K562 (cell line): Measurements from ENCODE around the gene ZC3H12A. TPM values are rescaled to one million over a fixed set of nuclear protein-coding genes. Genes with fewer than 3 reads are reported as not detected.

ENCODE experiments used
- ATAC-seq: fragments of 200-7000 bp; cut with Tn5 transposase; 3 replicates; pipeline ENCODE4 v1.9.1; 2020; ENCODE audit warnings: moderate library complexity
- BruUV-seq: library from RNA; stranded (reverse); fragments of 400-500 nt; replicated peaks from 2 replicates; lab custom pipeline; 2021; lab: Mats Ljungman, UMichigan
- CTCF ChIA-PET: fragments of 300-600 bp; formaldehyde crosslinking; extraction: SDS; loops from one replicate; lab custom pipeline; 2021; ENCODE audit warnings: low intra/inter-chr PET ratio; lab: Yijun Ruan, JAX
- POLR2A ChIA-PET: fragments of 300-600, 350-650 bp; sonication (Branson Sonifier 250); formaldehyde crosslinking; extraction: SDS; loops from one replicate; lab custom pipeline; 2021; ENCODE audit warnings: antibody characterized with exemption, inconsistent platforms; lab: Yijun Ruan, JAX
- DNase-seq, 4 experiments: peaks; one replicate each; pipeline versions ENCODE4 v3.0.0 to v3.0.0-alpha.2; 2011 to 2018; ENCODE audit warnings: low spot score in 3 of 4, mixed read lengths in 3 of 4; ENCODE audit errors: extremely low read depth in 1 of 4
- FAIRE-seq: peaks from 2 replicates; lab custom pipeline; 2011; peaks lifted over from hg19 to GRCh38; lab: Jason Lieb, UNC
- H2AFZ ChIP-seq: 2 replicates; pipeline ENCODE4 v1.6.0; 2011; ENCODE audit warnings: low read depth, low read length, control low read depth, inconsistent platforms
- H3K27ac ChIP-seq: fragments of 200-600 bp; 3 replicates; pipeline ENCODE4 v1.8.0; 2011; ENCODE audit warnings: low read depth, mild to moderate bottlenecking, control low read depth, inconsistent platforms, low read length, moderate library complexity, mixed read lengths; ENCODE audit errors: extremely low read depth
- H3K27me3 ChIP-seq, 2 experiments: fragments of 300-600 bp in 1 of 2; 2 replicates in 1 of 2; 3 replicates in 1 of 2; pipeline versions ENCODE4 v1.6.0 to v1.8.0; 2011; ENCODE audit warnings: inconsistent platforms in 2 of 2, low read length in 2 of 2, mild to moderate bottlenecking in 1 of 2, mixed read lengths in 1 of 2, moderate library complexity in 1 of 2; ENCODE audit not compliant: control insufficient read depth in 2 of 2, insufficient read depth in 2 of 2
- H3K36me3 ChIP-seq: fragments of 300-600 bp; 3 replicates; pipeline ENCODE4 v1.8.0; 2011; ENCODE audit warnings: mild to moderate bottlenecking, low read length, inconsistent platforms; ENCODE audit not compliant: control insufficient read depth, insufficient read depth
- H3K4me1 ChIP-seq, 2 experiments: fragments of 200-600 bp in 1 of 2; replicated peaks in 1 of 2; 2 replicates in 1 of 2; 3 replicates in 1 of 2; pipeline versions ENCODE4 v1.5.1 to v1.8.0; 2011; ENCODE audit warnings: inconsistent platforms in 2 of 2, low read length in 2 of 2, mild to moderate bottlenecking in 1 of 2, mixed read lengths in 1 of 2, moderate library complexity in 1 of 2; ENCODE audit not compliant: control insufficient read depth in 2 of 2, insufficient read depth in 2 of 2
- H3K4me2 ChIP-seq: 2 replicates; pipeline ENCODE4 v1.6.1; 2011; ENCODE audit warnings: low read length, control low read depth, inconsistent platforms, mixed read lengths; ENCODE audit not compliant: insufficient read depth
- H3K4me3 ChIP-seq: fragments of 200-600 bp; sonication (generic), shearing (Covaris generic); 2 replicates; pipeline ENCODE4 v1.5.1; 2016; ENCODE audit warnings: control low read depth, inconsistent platforms
- H3K79me2 ChIP-seq: fragments of 200-600 bp; 3 replicates; pipeline ENCODE4 v1.8.0; 2011; ENCODE audit warnings: low read length, inconsistent platforms; ENCODE audit not compliant: control insufficient read depth, insufficient read depth
- H3K9ac ChIP-seq, 2 experiments: 2 replicates each; pipeline versions ENCODE4 v1.6.0 to v1.6.1; 2011; ENCODE audit warnings: low read depth in 2 of 2, low read length in 2 of 2, control low read depth in 1 of 2, inconsistent platforms in 1 of 2, mild to moderate bottlenecking in 1 of 2, mixed read lengths in 1 of 2; ENCODE audit not compliant: insufficient read depth in 1 of 2
- H3K9me1 ChIP-seq: one replicate; pipeline ENCODE4 v1.6.0; 2011; ENCODE audit warnings: inconsistent platforms, mild to moderate bottlenecking, low read length, moderate library complexity; ENCODE audit not compliant: control insufficient read depth, insufficient read depth
- H3K9me3 ChIP-seq: replicated peaks from 2 replicates; pipeline ENCODE4 v1.5.1; 2011; ENCODE audit warnings: low read depth, low read length, inconsistent platforms; ENCODE audit not compliant: control insufficient read depth, insufficient read depth
- H4K20me1 ChIP-seq: replicated peaks from 2 replicates; pipeline ENCODE4 v1.6.1; 2011; ENCODE audit warnings: low read length, inconsistent platforms, mixed read lengths; ENCODE audit not compliant: control insufficient read depth, insufficient read depth
- BACH1 ChIP-seq: fragments of 200-800 bp; sonication (Bioruptor generic); IDR thresholded peaks from 2 replicates; pipeline ENCODE4 v1.6.1; 2016; ENCODE audit warnings: missing genetic modification characterization, missing compliant biosample characterization
- BRCA1 ChIP-seq, 2 experiments: fragments of 450-650 bp in 1 of 2; sonication (generic) in 1 of 2; formaldehyde crosslinking in 1 of 2; IDR thresholded peaks; 2 replicates each; pipeline versions ENCODE4 v1.5.0 to v1.6.1; 2017 to 2020; ENCODE audit warnings: mild to moderate bottlenecking in 1 of 2, missing genetic modification reagents in 1 of 2
- MCM7 ChIP-seq, 2 experiments: fragments of 450-650 bp; IDR thresholded peaks; 2 replicates each; pipeline ENCODE4 v1.6.1; 2016 to 2018
- MYC ChIP-seq, 2 experiments: fragments of 250-450 bp in 1 of 2; sonication (Bioruptor Pico) in 1 of 2; IDR thresholded peaks; 2 replicates each; pipeline versions ENCODE4 v1.5.1 to v1.6.1; 2012 to 2021; ENCODE audit warnings: low read depth in 2 of 2, borderline replicate concordance in 1 of 2, improper control_type of control experiment in 1 of 2, low read length in 1 of 2, mild to moderate bottlenecking in 1 of 2, moderate library complexity in 1 of 2
- RAD51 ChIP-seq: fragments of 450-650 bp; IDR thresholded peaks from 2 replicates; pipeline ENCODE4 v1.7.1; 2016; ENCODE audit warnings: low read depth, mild to moderate bottlenecking, borderline replicate concordance
- SPI1 ChIP-seq: IDR thresholded peaks from 2 replicates; pipeline ENCODE4 v1.6.1; 2011; ENCODE audit warnings: low read depth, low read length, control low read depth, borderline replicate concordance
- TRIM24 ChIP-seq, 2 experiments: fragments of 450-650 bp; IDR thresholded peaks; 2 replicates each; pipeline ENCODE4 v1.6.1; 2016
- TRIM25 ChIP-seq: fragments of 450-650 bp; IDR thresholded peaks from 2 replicates; pipeline ENCODE4 v1.7.0; 2016; ENCODE audit warnings: borderline replicate concordance
- WGBS: fragments of 100-300 bp; shearing (Covaris generic); methylation state at CpG from one replicate; pipeline ENCODE4 v1.1.6; 2016; ENCODE audit warnings: low coverage, mixed read lengths; ENCODE audit not compliant: insufficient coverage; ENCODE audit errors: missing lambda C conversion rate; 5-methylcytosine and 5-hydroxymethylcytosine counted together
- in situ Hi-C: fragments of 300-500 bp; cut with MboI; formaldehyde crosslinking; loops from 4 replicates; pipeline ENCODE4 v1.15.0; 2018; ENCODE audit warnings: inconsistent platforms, mixed read lengths
- intact Hi-C: fragments of 100-400 bp; cut with micrococcal nuclease; formaldehyde crosslinking; loops from 2 replicates; pipeline ENCODE4 v1.14.2; 2022
- polyA plus RNA-seq, 8 experiments: library from polyadenylated mRNA; depleted of rRNA in 4 of 8; stranded (reverse) in 5 of 8; unstranded in 3 of 8; fragments of >200 nt; fragmentation: Nextera tagmentation in 2 of 8; fragmentation: Illumina TruSeq in 1 of 8; extraction: Ambion mirVana in 2 of 8; extraction: Trizol in 1 of 8; gene quantifications; 2 replicates each; pipeline versions ENCODE4 v1.2.1 to v1.2.3, GENCODE V29; 2011 to 2014; ENCODE audit warnings: inconsistent platforms in 1 of 8, missing spikeins in 1 of 8
- total RNA-seq, 7 experiments: library from RNA; depleted of rRNA in 6 of 7; stranded (reverse); fragments of >200 nt in 6 of 7; fragmentation: Illumina TruSeq in 2 of 7; extraction: Trizol in 2 of 7; gene quantifications; 2 replicates each; pipeline versions ENCODE4 v1.2.1 to v1.2.3, GENCODE V29; 2011 to 2021; ENCODE audit warnings: low replicate concordance in 1 of 7
- TF ChIP-seq, protein P1 (sequence below): sonication (generic); formaldehyde crosslinking; IDR thresholded peaks from 2 replicates; pipeline ENCODE4 v1.8.0; 2022; ENCODE audit warnings: mild to moderate bottlenecking, missing genetic modification reagents
- TF ChIP-seq, protein P2 (sequence below): fragments of 450-650 bp; formaldehyde crosslinking; IDR thresholded peaks from 2 replicates; pipeline ENCODE4 v1.4.0; 2020; ENCODE audit warnings: mild to moderate bottlenecking, moderate library complexity

Gene ZC3H12A
- total and polyA plus RNA-seq, 9 of the 15 experiments (the other 6 are each of a cell fraction or from before 2014, with no cell fraction given) = 0.14 to 9.4 (median 6.7) TPM

DNA sequence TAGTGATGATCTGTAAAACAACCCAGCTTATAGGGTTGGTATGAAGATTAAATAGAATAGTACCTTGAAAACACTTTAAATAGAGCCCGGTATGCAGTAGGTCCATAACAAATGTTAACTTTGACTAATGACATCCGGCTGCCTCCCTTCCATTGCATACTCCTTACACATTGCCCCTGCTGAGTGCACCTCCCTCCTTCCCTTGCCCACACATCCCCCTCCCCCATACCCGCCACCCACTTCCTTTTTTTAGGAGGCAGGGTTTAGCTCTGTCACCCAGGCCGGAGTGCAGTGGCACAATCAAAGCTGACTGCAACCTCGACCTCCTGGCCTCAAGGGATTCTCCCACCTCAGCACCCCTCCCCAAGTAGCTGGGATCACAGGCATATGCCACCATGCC is 24.4 kb upstream of the ZC3H12A start (continued):
- peak; percentile 90 for TF ChIP-seq SPI1

DNA sequence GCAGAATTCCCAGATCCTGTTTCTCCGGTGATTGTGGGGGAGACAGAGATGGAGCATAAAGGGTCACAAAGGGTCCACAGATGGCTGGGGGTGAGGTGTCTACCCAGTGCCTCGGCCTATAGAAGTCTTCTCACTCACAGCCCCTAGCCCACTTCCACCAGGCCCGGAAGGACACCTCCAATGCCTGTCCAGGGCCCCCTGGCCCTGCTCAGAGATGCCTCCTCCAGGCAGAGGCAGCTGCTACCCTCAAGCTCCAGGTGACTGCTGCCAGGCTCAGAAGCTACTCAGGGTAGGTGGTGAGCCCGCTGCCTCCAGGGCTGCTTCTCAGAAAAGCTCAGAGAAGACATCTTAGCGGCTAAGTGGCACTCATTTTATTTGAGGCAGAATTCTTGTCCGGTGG is 22.0 kb upstream of the ZC3H12A start:
- Histone ChIP-seq H3K27me3 (peaks cover 21 to 60% of the 10 kb centered on the region in 2 experiments), H3K4me3 (no peak overlapping the region), H3K9ac (no peak overlapping the region), H3K4me2 (no peak overlapping the region), H3K27ac (no peak overlapping the region), H2AFZ (no peak overlapping the region), H3K9me3 (no peaks in the 10 kb centered on the region), H3K36me3 (no peaks in the 10 kb centered on the region), H4K20me1 (peaks cover 10% of the 10 kb centered on the region; the same call in 1 of the 2 replicates), H3K4me1 (peaks cover 5 to 7% of the 10 kb centered on the region in 2 experiments; a peak in 4 of 5 replicates), H3K79me2 (no peaks in the 10 kb centered on the region), H3K9me1 (no peaks in the 10 kb centered on the region)
- DNase-seq (no peak), FAIRE-seq (no peak), ATAC-seq (no peak)
- ChIA-PET CTCF (interaction anchor here (3.5 kb wide), 1 partner anchor 229 kb away, joined by 53 read pairs; no protein-coding TSS in a partner anchor), POLR2A (interaction anchor here (0.6 to 1.1 kb wide), 3 partner anchors 8 to 267 kb away, joined by 3 read pairs; no protein-coding TSS in a partner anchor)
- in situ Hi-C loops (no loop called here), intact Hi-C loops (loop anchor here (10.0 kb wide), 1 partner anchor 152 kb away; no protein-coding TSS in a partner anchor)
- BruUV-seq = no TSS peak
- 13% methylated on average over 6 of the region's 6 CpGs for WGBS
- no peak for TF ChIP-seq BACH1 (tag)
- TF ChIP-seq, protein P1, sequence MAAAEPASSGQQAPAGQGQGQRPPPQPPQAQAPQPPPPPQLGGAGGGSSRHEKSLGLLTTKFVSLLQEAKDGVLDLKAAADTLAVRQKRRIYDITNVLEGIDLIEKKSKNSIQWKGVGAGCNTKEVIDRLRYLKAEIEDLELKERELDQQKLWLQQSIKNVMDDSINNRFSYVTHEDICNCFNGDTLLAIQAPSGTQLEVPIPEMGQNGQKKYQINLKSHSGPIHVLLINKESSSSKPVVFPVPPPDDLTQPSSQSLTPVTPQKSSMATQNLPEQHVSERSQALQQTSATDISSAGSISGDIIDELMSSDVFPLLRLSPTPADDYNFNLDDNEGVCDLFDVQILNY = no peak
- TF ChIP-seq BRCA1 (IDR thresholded peaks at IDR 0.05) = no peak
- TF ChIP-seq BRCA1 (CRISPR knock-in tag; IDR thresholded peaks at IDR 0.05) = no peak
- TF ChIP-seq, protein P2, sequence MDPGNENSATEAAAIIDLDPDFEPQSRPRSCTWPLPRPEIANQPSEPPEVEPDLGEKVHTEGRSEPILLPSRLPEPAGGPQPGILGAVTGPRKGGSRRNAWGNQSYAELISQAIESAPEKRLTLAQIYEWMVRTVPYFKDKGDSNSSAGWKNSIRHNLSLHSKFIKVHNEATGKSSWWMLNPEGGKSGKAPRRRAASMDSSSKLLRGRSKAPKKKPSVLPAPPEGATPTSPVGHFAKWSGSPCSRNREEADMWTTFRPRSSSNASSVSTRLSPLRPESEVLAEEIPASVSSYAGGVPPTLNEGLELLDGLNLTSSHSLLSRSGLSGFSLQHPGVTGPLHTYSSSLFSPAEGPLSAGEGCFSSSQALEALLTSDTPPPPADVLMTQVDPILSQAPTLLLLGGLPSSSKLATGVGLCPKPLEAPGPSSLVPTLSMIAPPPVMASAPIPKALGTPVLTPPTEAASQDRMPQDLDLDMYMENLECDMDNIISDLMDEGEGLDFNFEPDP = no peak
- no peak for TF ChIP-seq MYC (IDR thresholded peaks at IDR 0.05; ENCODE audit: low read depth, low read length)
- TF ChIP-seq MYC (CRISPR knock-in tag; IDR thresholded peaks at IDR 0.05; ENCODE audit: borderline replicate concordance, low read depth) = no peak
- TF ChIP-seq TRIM24 (IDR thresholded peaks at IDR 0.05) = no peak
- no peak for TF ChIP-seq MCM7 (IDR thresholded peaks at IDR 0.05)
- TF ChIP-seq RAD51 = no peak
- no peak for TF ChIP-seq TRIM25
